Pancreas (tissue), 10 donors: ENCODE results near the gene CCDC159. TPM values are rescaled to one million over a fixed set of nuclear protein-coding genes. Genes with fewer than 3 reads are reported as not detected.

Experiments
- ATAC-seq, 4 donors: fragments of 200-7000 bp; cut with Tn5 transposase; one replicate each; pipeline versions ENCODE4 v1.8.0 to v1.9.1; 2020; ENCODE audit warnings: mild to moderate bottlenecking in 4 of 4, moderate library complexity in 4 of 4
- DNase-seq, 6 donors: peaks; one replicate each; pipeline ENCODE4 v3.0.0-alpha.2; 2020
- FAIRE-seq: peaks from 2 replicates; lab custom pipeline; 2012; peaks lifted over from hg19 to GRCh38; lab: Jason Lieb, UNC
- H3K27ac ChIP-seq, 4 donors: fragments of 200-600 bp; sonication (generic); 1 replicate in 3 of 4; 2 replicates in 1 of 4; pipeline versions ENCODE4 v1.5.0 to v1.8.0; 2020
- H3K27me3 ChIP-seq, 4 donors: fragments of 200-600 bp; one replicate each; pipeline ENCODE4 v1.8.0; 2021
- H3K36me3 ChIP-seq, 3 donors: fragments of 200-600 bp; sonication (generic) in 1 of 3; one replicate each; pipeline versions ENCODE4 v1.5.0 to v1.8.0; 2020 to 2021
- H3K4me1 ChIP-seq, 3 donors: fragments of 200-600 bp; one replicate each; pipeline ENCODE4 v1.8.0; 2021
- H3K4me3 ChIP-seq, 4 donors: fragments of 200-600 bp; sonication (generic) in 2 of 4; one replicate each; pipeline versions ENCODE4 v1.5.0 to v1.8.0; 2020 to 2021
- H3K9me3 ChIP-seq, 4 donors: fragments of 200-600 bp; one replicate each; pipeline ENCODE4 v1.8.0; 2021
- CTCF ChIP-seq, 4 donors: fragments of 200-600 bp; sonication (generic) in 3 of 4; IDR thresholded peaks; one replicate each; pipeline versions ENCODE4 v1.5.0 to v1.8.0; 2021; ENCODE audit warnings: antibody characterized with exemption in 4 of 4
- WGBS, 2 donors: extraction: QIAGEN DNeasy Blood & Tissue Kit; methylation state at CpG; one replicate each; pipeline ENCODE4 v1.1.7; 2013; 5-methylcytosine and 5-hydroxymethylcytosine counted together
- intact Hi-C, 3 donors: fragments of 100-400 bp; cut with DNase I; formaldehyde crosslinking; loops; one replicate each; pipeline versions ENCODE4 v1.11.1 to v1.14.2; 2022
- polyA plus RNA-seq, 2 donors: library from polyadenylated mRNA; stranded (reverse); fragments of 200-250 nt; gene quantifications; one replicate each; pipeline ENCODE4 v1.2.3, GENCODE V29; 2013
- total RNA-seq, 6 donors: library from RNA; stranded (reverse); fragmentation: NEBNext Ultra II Directional in 4 of 6; extraction: Animal tissue kit (Norgen Biotek cat#: 25700) in 4 of 6; gene quantifications; one replicate each; pipeline versions ENCODE4 v1.2.1 to v1.2.4, GENCODE V29; 2021 to 2023
- donor health status: healthy with polysubstance abuse.
- donor health status: DM: no; HTN: no; CAD: no; lungs with moderate emphysema.
- donor health status: DM: no; HTN: no; CAD: no.
- donor health status: control.
- donor health status: control.
- donor health status: Bipolar disorder and iron deficiency.
- donor health status: DM: yes; HTN: yes; CAD: no.
- donor health status: DM: no; HTN: no; CAD: no.
- donor health status: DM: no; HTN: no; CAD: no.
- donor health status: DM: yes; HTN: yes; CAD: no.

CCDC159 gene
- total and polyA plus RNA-seq, 8 donors: 11.6 to 106 (median 15.6) TPM

DNA sequence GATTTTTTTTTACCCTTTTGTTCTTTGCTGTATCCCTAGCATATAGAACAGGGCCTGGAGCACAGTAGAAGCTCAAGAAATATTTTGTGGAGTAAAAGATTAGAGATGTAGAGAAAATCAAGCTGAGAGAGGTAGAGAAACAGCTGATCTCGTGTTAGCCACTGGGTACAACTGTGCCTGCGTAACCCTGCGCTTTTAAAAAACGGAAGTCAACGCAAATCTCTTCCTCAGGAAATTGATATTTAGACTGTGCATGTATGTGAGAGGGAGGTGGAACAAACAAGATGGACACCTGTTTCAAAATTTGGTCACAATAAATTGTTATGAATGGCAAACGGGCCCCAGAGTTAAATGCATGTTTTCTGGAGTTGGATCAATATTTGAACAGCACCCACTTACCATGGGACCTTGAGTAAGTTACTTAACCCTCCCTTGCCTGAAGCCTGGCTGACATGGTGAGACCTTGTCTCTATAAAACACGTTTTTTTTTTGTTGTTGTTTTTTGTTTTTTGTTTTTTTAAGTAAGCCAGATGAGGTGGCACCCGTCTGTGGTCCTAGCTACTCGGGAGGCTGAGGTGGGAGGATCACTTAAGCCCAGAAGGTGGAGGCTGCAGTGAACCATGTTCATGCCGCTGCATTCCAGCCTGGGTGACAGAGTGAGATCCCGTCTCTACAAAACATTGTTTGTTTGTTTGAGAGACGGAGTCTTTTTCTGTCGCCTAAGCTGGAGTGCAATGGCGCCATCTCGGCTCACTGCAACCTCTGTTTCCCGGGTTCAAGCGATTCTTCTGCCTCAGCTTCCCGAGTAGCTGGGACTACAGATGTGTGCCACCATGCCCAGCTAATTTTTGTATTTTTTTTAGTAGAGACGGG lies 41.1 kb downstream of the CCDC159 start:
- intact Hi-C loops: no loop called here
- FAIRE-seq (no peak), DNase-seq (no peak), ATAC-seq (no peak)
- Histone ChIP-seq H3K9me3 (no peaks in the 10 kb centered on the region), H3K36me3 (no peaks in the 10 kb centered on the region), H3K4me1 (no peaks in the 10 kb centered on the region), H3K4me3 (no peak overlapping the region), H3K27ac (no peak overlapping the region), H3K27me3 (no peaks in the 10 kb centered on the region)
- TF ChIP-seq CTCF (IDR thresholded peaks at IDR 0.05): no peak
- WGBS, 2 donors: 74 to 77% methylated on average over 19 of the region's 19 CpGs

- Histone ChIP-seq H3K4me3 (no peak overlapping the region), H3K27me3 (no peaks in the 10 kb centered on the region), H3K36me3 (no peaks in the 10 kb centered on the region), H3K9me3 (no peaks in the 10 kb centered on the region), H3K4me1 (no peaks in the 10 kb centered on the region), H3K27ac (no peak overlapping the region)
- intact Hi-C loops: no loop called here
- DNase-seq (no peak), ATAC-seq (no peak), FAIRE-seq (no peak)
- WGBS, 2 donors: 94 to 95% methylated on average over 2 of the region's 2 CpGs
- no peak for TF ChIP-seq CTCF (IDR thresholded peaks at IDR 0.05)
Measured at GRCh38 chr19:11390359-11390758, 44.0 kb downstream of the CCDC159 start.

GRCh38 chr19:11390933-11391680 lies 44.8 kb downstream of the CCDC159 start:
- DNase-seq: no peak
- H3K9me3 ChIP-seq: no peaks in the 10 kb centered on the region
- no peaks in the 10 kb centered on the region for H3K36me3 ChIP-seq
- 76 to 81% methylated on average over 4 of the region's 4 CpGs for WGBS, 2 donors
- H3K4me1 ChIP-seq: no peaks in the 10 kb centered on the region
- no peak overlapping the region for H3K4me3 ChIP-seq
- intact Hi-C loops: no loop called here
- ATAC-seq: no peak
- TF ChIP-seq CTCF (IDR thresholded peaks at IDR 0.05): no peak
- H3K27ac ChIP-seq: no peak overlapping the region
- no peaks in the 10 kb centered on the region for H3K27me3 ChIP-seq
- no peak for FAIRE-seq

- H3K9me3 ChIP-seq: no peaks in the 10 kb centered on the region
- ATAC-seq (no peak), DNase-seq (no peak), FAIRE-seq (no peak)
- TF ChIP-seq CTCF (IDR thresholded peaks at IDR 0.05): no peak
- intact Hi-C loops: no loop called here
- 94% methylated on average over 22 of the region's 22 CpGs for WGBS, 2 donors
- peaks cover 0 to 15% (median 0%) of the 10 kb centered on the region in 3 donors for H3K36me3 ChIP-seq
- no peaks in the 10 kb centered on the region for H3K4me1 ChIP-seq
- no peak overlapping the region for H3K27ac ChIP-seq
- H3K27me3 ChIP-seq: no peaks in the 10 kb centered on the region
- no peak overlapping the region for H3K4me3 ChIP-seq
Measured at GRCh38 chr19:11397089-11397610, 50.8 kb downstream of the CCDC159 start.
